HL-60 (cell line): Measurements from ENCODE around the gene EID3.

Source experiments
- DNase-seq, 2 experiments: peaks; one replicate each; pipeline ENCODE4 v3.0.0-alpha.2; 2010 to 2020; ENCODE audit warnings: low read depth in 1 of 2, low spot score in 1 of 2
- H3K27ac ChIP-seq: fragments of 250-450 bp; sonication (Bioruptor Pico); replicated peaks from 2 replicates; pipeline ENCODE4 v1.5.1; 2020; ENCODE audit warnings: mild to moderate bottlenecking, moderate library complexity
- H3K27me3 ChIP-seq: fragments of 250-450 bp; sonication (Bioruptor Pico); 2 replicates; pipeline ENCODE4 v1.5.1; 2021; ENCODE audit warnings: mild to moderate bottlenecking, moderate library complexity; ENCODE audit not compliant: insufficient read depth, poor library complexity, severe bottlenecking
- H3K4me3 ChIP-seq: replicated peaks from 2 replicates; pipeline ENCODE4 v1.5.1; 2011; ENCODE audit warnings: mild to moderate bottlenecking, control low read depth, low read length; ENCODE audit not compliant: insufficient read depth
- CTCF ChIP-seq: IDR thresholded peaks from one replicate; pipeline ENCODE4 v1.5.1; 2011; ENCODE audit warnings: low read length, control low read depth, inconsistent platforms; ENCODE audit not compliant: insufficient read depth
- GABPA ChIP-seq: IDR thresholded peaks from 2 replicates; pipeline ENCODE4 v1.6.1; 2012; ENCODE audit warnings: low read depth
- POLR2AphosphoS5 ChIP-seq: IDR thresholded peaks from 2 replicates; pipeline ENCODE4 v1.6.1; 2012; ENCODE audit warnings: low read depth
- REST ChIP-seq: IDR thresholded peaks from 2 replicates; pipeline ENCODE4 v1.6.1; 2012; ENCODE audit warnings: low read depth; ENCODE audit not compliant: insufficient replicate concordance
- SPI1 ChIP-seq: IDR thresholded peaks from 2 replicates; pipeline ENCODE4 v1.6.1; 2012; ENCODE audit warnings: low read depth, mild to moderate bottlenecking, borderline replicate concordance

Gene EID3

GRCh38 chr12:104344682-104345081 lies 41.1 kb downstream of the EID3 start:
- DNase-seq = no peak
- no peak for TF ChIP-seq CTCF
- TF ChIP-seq SPI1 = no peak
- TF ChIP-seq GABPA = no peak
- no peak for TF ChIP-seq POLR2AphosphoS5
- TF ChIP-seq REST = no peak
- no peak overlapping the region for H3K4me3 ChIP-seq
- H3K27ac ChIP-seq = no peak overlapping the region
- H3K27me3 ChIP-seq = no peaks in the 10 kb centered on the region

GRCh38 chr12:104345234-104346066 lies 41.9 kb downstream of the EID3 start:
- no peak overlapping the region for H3K4me3 ChIP-seq
- no peaks in the 10 kb centered on the region for H3K27me3 ChIP-seq
- no peak overlapping the region for H3K27ac ChIP-seq
- TF ChIP-seq REST (no peak), GABPA (no peak), CTCF (no peak), POLR2AphosphoS5 (no peak), SPI1 (no peak)
- no peak for DNase-seq

- DNase-seq = no peak
- no peak overlapping the region for H3K27ac ChIP-seq
- no peak for TF ChIP-seq CTCF
These were observed 44.0 kb downstream of the EID3 start for GRCh38 chr12:104347374-104348075.

More at GRCh38 chr12:104347374-104348075, 44.0 kb downstream of the EID3 start:
- Histone ChIP-seq H3K4me3 (no peak overlapping the region), H3K27me3 (no peaks in the 10 kb centered on the region)
